GM18909 (cell line): ENCODE results near the gene PTPRN2.

Experiments used
- ATAC-seq: cut with Tn5 transposase; IDR thresholded peaks from one replicate; pipeline ENCODE4 v1.9.1; 2021; ENCODE audit warnings: mild to moderate bottlenecking; ENCODE audit not compliant: unreplicated experiment, poor library complexity

Gene PTPRN2

DNA sequence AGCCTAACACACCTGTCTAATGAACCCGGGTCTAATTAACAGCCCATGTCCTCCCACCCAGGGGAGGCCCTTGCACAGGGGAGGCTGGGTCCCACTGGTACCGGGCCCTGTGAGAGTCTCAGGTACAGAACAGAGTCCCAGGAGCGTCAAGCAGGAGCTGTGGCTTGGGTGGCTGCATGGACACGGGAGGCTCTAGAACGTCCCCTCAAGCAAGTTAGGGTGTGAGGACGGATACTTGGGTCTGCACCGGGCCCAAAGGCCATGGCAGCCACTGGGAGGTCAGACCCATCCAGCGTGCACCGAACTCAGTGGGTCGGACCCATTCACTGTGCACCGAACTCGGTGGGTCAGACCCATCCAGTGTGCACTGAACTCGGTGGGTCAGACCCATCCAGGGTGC, 941.1 kb downstream of the PTPRN2 start:
- no peak for ATAC-seq

DNA sequence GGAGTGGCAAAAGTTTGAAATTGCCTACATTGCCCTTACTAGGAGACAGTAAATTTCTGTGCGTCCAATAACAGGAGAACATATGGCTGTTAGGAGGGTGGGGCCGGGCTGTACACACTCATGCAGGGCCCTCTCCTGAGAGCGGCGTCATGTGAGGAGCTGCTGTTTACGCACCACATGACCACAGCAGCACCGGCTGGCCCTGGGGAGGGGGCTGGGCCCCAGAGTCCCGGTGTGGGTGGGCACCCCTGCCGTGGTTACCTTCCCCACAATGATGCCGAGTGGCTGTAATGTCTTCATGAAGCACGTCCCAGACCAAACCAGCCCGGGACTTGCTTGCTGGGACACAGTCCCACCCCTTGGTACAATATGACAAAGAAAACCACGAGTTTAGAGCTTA, 942.1 kb downstream of the PTPRN2 start:
- ATAC-seq = no peak

DNA sequence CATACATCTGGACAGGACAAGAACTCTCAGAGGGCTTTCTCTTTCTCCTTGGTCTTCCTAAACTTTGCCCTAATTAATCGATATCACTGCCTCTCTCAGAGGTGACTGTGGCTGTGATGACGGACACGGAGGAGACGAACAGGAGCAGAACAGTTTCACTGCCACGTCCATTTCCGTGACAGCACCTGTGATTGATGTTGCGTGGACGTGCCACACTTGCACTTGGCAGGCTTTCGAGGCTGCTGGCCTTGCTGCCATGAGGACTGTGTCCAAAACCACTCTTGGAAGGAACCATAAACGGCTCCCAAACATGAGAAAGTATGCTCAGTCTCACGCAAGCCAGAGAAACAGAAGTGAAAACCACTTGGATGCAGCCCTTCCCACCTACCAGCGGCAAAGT, 942.7 kb downstream of the PTPRN2 start:
- no peak for ATAC-seq

DNA sequence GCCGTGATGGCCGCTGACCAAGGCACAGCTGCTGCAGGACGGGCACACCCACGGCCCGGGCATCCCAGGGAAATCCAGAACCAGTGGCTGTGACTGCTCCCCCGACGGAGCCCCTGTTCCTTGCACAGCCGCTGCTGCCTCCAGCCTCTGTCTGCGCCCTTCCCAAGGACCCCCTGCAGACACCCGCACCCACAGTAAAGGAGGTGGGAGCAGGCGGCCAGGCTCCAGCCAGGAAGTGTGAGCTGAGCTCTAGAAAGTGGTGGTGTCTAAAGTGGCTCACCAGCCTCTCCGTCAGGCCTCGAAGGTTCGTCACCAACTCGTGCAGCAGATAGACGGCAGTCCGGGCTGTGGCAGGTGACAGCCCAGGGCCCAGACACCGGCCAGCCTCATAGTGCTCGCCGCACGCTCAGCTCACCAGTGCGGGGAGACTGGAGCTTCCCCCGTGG, 944.1 kb downstream of the PTPRN2 start:
- ATAC-seq = no peak

DNA sequence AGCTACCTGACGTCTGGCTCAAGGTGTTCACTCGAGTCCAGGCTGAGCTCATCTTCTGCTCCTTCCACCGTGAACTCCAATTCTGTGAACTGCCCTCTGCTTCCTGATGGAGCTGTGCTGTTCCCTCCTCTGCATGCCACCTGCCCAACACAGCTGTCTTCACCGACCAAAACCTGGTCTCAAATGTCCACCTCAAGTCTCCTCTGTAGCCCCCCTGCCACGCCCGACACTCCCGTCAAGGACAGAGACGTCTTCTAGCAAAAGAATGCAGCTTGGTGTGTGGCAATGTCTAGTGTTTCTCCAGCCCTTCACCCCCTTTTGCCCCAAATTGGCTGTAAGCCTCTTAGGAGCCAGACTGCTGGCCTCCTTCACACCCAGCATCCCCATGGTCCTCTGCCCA, 945.8 kb downstream of the PTPRN2 start:
- ATAC-seq = no peak

DNA sequence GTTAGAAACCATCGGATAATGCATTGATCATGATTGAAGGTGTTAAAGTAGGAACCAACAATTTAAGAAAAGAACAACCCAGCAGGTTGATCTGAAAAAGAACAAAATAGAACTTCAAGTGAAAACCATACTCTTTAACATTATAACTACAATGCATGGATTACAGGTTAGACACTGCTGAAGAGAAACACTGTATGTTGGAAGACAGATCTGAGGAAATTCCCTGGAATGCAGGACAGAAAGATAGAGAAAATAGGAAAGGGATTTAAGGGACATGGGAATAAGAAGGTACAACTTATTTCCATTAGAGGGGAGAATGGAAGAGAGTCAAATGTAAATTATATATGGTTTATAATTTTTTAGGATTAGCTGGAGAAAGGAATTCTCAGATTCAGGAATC, 947.5 kb downstream of the PTPRN2 start:
- no peak for ATAC-seq

DNA sequence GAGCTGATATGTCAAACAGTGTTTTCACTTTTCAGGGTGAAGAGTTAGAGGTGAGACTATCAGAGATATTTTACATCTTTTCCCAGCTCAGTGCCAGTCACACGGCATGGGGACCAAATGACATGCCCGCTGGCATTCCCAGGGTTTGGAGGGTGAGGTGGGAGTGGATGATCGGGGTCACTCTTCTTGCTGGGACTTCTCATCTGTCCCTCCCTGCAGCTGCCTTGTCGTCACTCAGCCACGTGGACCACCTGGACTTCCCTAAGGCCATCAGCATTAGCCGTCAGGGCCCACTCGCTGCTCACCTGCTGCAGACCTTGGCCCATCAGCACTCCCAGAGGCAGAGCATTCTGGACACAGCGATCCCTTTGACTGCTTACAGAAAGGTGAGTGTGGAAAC, 949.1 kb downstream of the PTPRN2 start:
- ATAC-seq = no peak

DNA sequence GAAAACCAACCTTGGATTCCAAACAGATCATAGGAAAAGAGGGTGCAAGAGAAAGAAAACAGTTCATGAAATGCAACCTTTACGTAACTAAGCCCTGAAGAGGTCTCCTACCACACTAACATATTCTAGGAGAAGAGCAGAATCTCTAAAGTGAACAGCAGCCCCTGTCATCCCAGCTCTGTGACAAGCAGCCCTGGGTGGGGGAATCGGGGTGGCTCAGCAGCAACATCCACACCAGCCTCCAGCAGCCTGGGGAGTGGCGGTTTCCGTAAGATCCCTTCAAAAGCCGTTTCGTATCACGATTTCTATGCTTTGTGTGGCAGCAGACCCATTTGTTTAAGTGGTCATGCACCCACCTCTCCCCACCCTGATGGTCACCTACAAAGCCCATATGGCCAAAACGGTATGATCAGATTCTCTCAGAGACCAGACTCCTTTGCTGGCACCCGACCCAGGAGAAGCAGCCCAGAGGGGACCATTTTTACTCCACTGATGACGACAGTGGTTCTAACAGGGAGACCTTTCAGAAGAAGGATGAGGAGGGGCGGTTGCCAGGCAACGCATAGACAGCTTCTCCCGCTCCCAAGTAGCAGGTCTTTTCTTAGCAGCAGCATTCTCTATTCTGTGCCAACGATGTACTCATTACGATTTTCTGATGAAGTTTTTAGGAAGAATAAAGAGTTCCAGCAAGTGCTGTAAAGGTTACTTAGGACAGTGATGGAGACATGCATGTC, 950.2 kb downstream of the PTPRN2 start:
- no peak for ATAC-seq

DNA sequence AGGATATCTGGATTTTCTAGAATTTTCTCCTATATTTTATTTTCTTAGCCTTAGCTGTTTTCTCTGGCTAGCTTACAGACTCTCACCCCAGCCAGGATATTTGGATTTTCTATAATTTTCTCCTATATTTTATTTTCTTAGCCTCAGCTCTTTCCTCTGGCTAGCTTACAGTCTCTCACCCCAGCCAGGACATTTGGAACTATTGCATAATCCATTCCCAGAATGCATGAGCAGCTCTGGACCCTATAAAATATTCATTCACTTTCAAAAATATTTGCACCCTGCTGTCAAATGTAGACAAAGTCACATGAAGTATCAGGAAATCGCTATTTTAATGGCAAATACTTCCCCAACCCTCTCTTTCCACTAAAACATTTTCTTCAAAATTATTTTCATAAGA, 952.0 kb downstream of the PTPRN2 start:
- ATAC-seq = no peak

DNA sequence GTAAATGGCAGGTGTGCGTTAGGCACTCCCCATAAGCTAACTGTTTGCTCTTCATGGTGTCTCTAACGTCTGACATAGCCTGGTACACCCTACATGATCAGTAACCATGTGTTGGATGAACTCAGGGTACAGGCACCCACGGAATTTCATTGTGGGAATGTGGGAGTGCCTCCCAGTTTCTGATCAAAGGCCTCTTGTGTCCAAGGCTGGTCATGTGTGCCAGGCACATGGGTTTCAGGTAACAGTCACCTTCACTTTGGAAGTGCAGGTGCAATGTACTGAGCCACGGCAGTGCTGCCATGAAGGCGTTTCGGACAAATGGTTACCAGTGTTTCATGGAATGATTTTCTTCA, 952.5 kb downstream of the PTPRN2 start:
- ATAC-seq = no peak

DNA sequence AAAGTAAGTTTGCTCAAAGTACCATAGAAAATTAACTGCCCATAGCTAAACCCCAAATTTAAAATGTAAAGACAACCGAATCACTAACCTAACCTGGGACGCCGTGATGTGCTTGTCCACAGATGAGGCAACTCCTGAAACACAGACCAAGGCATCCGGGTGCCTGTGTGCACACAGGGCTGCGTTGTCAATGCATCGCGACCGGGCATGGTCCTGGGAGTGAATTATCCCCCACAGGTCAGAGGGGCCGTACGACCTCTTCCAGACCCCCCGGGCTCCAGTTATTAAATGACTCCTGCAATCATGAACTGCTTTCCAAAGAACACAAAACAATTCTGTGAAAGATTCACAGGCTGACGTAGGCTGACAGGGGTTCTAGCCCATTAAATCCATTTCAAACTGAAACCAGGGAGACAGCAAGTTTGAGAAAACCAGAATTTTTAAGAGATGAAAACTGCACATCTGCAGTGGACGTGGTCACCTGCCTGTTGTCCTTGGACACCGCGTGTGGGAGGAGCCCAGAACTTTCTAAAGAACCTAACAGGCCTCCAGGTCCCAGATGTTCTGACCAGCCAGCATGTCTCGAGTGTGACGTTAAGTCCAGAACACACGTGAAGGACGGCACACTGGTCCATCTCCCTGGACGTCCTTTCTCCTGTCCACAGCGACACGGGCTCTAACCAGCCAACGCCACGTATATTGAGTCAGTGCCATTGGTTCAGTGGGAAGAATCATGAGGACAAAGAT, 953.0 kb downstream of the PTPRN2 start:
- ATAC-seq = no peak

DNA sequence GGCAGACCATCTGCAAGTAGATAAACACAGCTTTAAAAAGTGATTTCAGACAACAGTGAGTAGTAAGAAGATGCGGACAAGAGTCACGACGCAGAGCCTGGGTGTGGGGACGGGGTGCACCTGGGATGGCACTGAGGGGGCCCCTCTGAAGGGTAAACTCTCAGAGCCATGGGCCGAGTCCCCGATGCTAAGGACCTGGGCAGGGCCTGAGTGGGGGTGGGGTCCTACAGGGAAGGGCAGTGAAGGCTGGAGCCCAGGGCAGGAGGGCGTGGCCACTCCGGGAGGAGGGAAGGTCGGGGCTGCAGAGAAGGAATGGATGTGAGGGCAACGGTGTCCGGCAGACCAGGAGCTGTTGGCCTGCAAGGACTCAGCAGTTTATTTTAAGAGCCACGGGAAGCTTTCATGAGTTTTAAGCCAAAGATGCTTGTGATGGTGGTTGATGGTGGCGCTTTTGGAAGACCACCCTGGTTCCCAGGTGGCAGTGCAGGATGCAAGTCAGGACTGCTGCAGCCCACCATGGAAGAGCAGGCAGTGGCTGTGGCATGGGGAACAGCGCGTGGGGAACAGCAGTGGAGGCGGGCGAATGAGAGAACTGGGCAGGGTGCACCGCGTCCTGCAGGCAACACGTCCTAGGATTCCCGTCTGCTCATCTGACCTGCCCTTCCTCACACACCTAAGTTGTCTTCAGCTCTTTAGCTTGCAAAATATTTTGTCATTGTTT, 954.0 kb downstream of the PTPRN2 start:
- no peak for ATAC-seq

DNA sequence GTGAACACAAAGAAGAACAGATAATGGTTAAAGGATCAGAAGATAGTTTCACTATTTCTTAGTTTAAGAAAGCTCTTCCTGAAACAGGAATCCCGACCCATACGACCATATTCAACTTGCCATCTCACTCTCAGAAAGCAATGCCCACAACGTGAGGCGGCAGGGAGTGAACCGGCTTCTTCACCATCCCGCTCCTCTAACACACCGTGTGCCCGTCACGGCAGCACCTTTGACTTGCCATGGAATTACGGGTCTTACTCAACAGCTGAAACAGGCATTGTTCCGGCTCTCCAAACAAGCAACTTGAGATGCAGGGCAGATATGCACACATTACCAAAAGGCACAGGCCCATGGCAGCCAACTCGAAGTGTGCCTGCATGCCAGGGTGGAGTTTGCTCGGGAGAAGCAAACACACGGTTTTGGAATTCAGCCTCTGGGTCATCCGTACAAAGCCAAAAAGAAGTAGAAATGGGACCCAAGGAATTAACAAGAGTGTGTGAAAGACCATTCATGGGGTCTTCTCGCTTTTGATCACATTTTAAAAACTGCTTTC, 957.2 kb downstream of the PTPRN2 start:
- ATAC-seq = no peak

DNA sequence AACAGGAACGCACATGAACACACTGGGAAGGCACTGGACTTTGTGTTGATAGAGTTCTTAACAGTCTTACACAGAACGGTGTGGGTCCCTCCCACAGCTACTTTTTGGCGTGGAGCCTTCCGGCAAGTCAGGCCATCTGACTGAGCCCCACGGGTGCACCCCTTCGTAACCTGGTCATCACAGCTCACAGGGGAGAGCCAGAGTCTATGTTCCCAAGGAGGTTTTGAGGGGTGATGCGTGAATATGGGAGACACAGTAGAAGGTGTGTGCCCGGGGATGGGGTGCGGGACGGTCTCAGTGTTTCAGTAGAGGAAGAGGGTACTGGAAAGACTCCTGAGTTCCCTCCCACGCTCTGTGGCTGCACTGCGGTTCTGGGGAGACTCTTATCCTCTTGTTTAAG, 959.2 kb downstream of the PTPRN2 start:
- no peak for ATAC-seq

DNA sequence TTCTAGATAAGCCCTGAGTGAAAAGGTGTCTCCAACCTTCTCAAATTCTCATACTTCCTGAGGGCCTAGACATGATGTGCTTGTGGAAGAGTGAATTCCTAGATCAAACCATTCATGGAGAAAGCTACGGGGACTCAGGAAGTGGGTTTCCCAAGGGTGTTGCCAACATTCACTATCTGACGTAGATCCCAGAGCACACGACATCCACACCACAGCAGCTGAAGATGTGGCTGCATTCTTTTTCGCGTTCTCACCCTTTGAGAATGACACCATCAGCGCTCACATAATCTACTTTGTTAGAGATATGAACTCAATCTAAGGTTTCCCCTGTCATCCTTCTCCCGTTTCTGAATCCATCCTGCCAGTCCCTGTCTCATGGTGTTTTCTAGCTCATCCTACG, 960.0 kb downstream of the PTPRN2 start:
- ATAC-seq = no peak

DNA sequence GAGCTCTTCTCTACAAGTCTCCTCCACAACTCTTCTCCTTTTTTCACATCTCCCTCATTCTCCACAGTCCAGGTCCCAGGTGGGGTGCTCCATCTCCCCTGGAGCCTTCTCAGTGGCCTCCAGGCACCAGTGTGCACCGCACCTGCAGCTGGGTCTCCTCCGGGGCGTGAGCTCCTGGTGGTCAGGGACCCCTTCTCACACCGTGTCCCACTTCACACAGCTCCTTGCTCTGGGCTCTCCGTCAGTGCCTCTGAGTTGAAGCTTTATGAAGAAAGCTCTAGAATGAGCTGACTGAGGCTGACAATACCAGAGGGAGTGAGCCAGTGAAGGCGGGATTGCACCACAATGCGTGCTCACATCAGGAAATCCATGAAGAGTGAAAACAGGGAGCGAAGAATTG, 960.6 kb downstream of the PTPRN2 start:
- ATAC-seq = no peak

DNA sequence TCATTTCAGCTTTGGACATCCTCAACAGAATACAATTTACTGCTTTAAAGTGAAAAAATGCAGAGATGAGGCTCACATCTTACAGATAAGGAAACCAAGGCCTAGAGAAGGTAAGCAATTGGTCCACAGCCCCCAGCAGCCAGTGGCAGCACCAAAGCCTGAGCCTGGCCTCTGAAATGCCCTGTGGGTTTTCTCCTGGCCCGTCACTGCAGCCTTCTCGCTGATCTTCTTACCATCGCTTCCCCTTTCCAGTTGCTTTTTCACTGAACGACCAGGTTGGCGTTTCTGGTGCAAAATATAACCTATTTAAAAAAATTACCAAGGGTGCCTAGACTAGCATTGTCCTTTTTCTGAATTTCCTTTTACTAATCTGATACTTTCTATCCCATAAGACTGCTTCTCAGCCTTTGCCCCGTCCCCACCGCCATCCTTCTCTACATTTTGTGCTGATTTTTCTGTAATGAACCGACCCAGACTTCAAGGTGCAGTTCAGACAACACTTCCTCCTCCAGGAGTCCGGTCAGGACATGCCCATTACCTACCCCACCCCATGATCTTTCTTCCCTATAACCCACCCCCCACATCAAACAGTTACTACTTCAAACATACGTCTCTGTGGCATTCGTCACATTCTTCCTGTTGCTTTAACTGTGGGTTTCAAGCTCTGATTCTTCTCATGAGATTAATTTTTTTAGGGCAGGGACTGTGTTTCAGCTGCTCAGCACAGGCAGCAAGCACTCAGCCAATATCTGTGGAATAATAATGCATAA, 961.5 kb downstream of the PTPRN2 start:
- no peak for ATAC-seq

DNA sequence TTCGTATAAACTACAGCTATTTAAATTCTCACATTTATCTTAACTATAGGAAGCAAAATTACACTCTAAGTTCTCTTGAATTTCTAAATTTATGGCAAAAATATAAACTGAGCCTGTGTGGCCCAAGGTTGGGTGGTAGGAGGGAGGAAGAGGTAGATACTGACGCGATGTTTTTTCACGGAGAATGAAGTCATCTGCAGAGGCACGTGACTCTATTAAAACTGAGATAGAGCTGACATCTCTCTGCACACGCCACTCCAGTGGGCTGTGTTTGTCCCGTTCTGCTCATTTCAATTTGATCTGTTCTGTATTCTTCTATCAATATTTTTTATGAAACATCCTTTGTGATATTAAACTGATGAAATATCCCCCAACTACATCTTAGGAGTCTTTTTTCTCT, 964.1 kb downstream of the PTPRN2 start:
- no peak for ATAC-seq

DNA sequence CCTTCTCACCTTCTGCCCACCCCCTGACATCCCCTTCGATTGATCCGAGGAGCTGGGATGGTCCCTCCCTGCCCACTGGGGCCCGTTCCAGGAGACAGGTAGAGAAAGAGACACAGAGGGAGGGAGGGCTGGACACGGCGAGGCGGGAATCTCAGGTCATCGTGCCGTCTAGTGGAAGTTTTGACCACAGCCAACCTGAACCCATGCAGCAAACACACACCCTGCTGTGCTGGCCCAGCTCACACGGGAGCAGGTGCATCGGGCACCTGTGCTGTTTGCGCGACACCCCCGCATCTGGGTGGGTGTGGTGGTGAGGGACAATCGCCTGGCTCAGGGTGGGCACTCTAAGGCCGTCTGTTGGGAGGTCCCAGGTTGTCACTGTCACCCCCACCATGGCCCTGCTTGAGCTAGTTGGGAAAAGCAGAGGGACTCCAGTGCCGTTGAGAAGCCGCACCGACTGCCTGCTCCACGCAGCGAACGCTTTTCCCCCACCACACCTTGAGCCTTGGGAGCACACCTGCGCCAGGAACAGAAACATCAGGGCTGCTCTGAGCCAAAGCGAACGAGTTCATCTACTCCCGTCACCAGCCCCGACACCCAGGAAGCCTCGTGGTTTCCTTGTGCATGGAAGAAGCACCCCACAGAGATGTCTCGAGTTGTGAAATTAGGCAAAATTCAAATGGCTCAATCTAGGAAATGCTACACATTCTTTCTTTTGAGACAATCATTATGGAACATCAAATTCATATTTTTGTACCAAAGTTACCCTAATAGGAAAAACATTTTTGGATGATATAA, 965.0 kb downstream of the PTPRN2 start:
- no peak for ATAC-seq

DNA sequence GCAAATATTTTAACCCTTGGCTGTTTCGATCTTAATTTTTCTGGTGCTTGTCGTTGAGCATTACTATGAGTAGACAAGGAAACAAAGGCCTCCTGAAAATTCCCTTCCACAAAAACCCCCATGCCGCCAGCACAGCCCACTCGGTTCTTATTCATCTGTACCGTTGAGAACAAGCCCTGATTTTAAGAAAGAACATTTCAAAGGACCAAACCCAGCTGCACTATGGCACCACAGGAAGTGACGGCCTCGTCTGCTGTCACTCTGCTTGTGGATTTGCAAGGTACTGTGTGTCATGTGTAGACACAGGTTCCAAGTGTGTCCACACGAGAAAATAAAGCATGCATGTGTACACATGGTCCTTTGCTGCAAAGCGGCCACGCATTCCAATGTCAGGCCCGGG, 965.6 kb downstream of the PTPRN2 start:
- ATAC-seq = no peak
